WTC11 (cell line): Measurements from ENCODE around the gene SBNO1. TPM values are rescaled to one million over a fixed set of nuclear protein-coding genes. Genes with fewer than 3 reads are reported as not detected.
A peak's percentile ranks its signal among the peaks of the same experiment; 100 is the strongest.

Source experiments
- ATAC-seq: fragments of 200-7000 bp; cut with Tn5 transposase; 2 replicates; pipeline ENCODE4 v1.10.0; 2021; ENCODE audit warnings: mild to moderate bottlenecking, moderate library complexity
- CTCF ChIA-PET: fragments of 300-600 bp; sonication (Branson Sonifier 250); formaldehyde crosslinking; loops from one replicate; lab custom pipeline; 2021; ENCODE audit warnings: antibody characterized with exemption; lab: Charles Lee
- POLR2A ChIA-PET: fragments of 350-600 bp; sonication (Branson Sonifier 250); formaldehyde crosslinking; loops from one replicate; lab custom pipeline; 2021; ENCODE audit warnings: antibody characterized with exemption; lab: Charles Lee
- DNase-seq: peaks from one replicate; pipeline ENCODE4 v3.0.0; 2021; ENCODE audit warnings: low spot score
- H3K27ac Mint-ChIP-seq: 2 replicates; pipeline ENCODE4 v1.8.0; 2021; ENCODE audit warnings: mixed read lengths
- H3K27me3 Mint-ChIP-seq: 2 replicates; pipeline ENCODE4 v1.8.0; 2021; ENCODE audit warnings: low read depth, mild to moderate bottlenecking, moderate library complexity, mixed read lengths
- H3K36me3 Mint-ChIP-seq: 2 replicates; pipeline ENCODE4 v1.8.0; 2021; ENCODE audit warnings: mixed read lengths
- H3K4me1 Mint-ChIP-seq: 2 replicates; pipeline ENCODE4 v1.8.0; 2022; ENCODE audit warnings: mixed read lengths
- H3K4me3 Mint-ChIP-seq: 2 replicates; pipeline ENCODE4 v1.8.0; 2021; ENCODE audit warnings: mild to moderate bottlenecking, moderate library complexity, mixed read lengths
- H3K9me3 Mint-ChIP-seq: 2 replicates; pipeline ENCODE4 v1.8.0; 2021; ENCODE audit warnings: mixed read lengths
- ESRRA ChIP-seq: sonication (generic); formaldehyde crosslinking; IDR thresholded peaks from 2 replicates; pipeline ENCODE4 v1.8.1; 2022; ENCODE audit warnings: mild to moderate bottlenecking, missing genetic modification reagents, borderline replicate concordance
- ETV6 ChIP-seq: sonication (generic); formaldehyde crosslinking; IDR thresholded peaks from 2 replicates; pipeline ENCODE4 v1.8.1; 2022; ENCODE audit warnings: mild to moderate bottlenecking, missing genetic modification reagents
- GABPB1 ChIP-seq: sonication (generic); formaldehyde crosslinking; IDR thresholded peaks from 2 replicates; pipeline ENCODE4 v1.8.1; 2023; ENCODE audit warnings: mild to moderate bottlenecking, missing genetic modification reagents
- GRHL2 ChIP-seq: fragments of 250-450 bp; sonication (Bioruptor Pico); IDR thresholded peaks from 2 replicates; pipeline ENCODE4 v1.8.0; 2022; ENCODE audit warnings: mild to moderate bottlenecking, moderate library complexity; ENCODE audit not compliant: insufficient replicate concordance, severe bottlenecking
- JUN ChIP-seq: sonication (generic); formaldehyde crosslinking; IDR thresholded peaks from 2 replicates; pipeline ENCODE4 v1.8.0; 2023; ENCODE audit warnings: mild to moderate bottlenecking, missing genetic modification reagents
- NR2C2 ChIP-seq: sonication (generic); formaldehyde crosslinking; IDR thresholded peaks from 2 replicates; pipeline ENCODE4 v1.8.0; 2022; ENCODE audit warnings: mild to moderate bottlenecking, missing genetic modification reagents
- RORB ChIP-seq: fragments of 250-450 bp; sonication (Bioruptor Pico); IDR thresholded peaks from 2 replicates; pipeline ENCODE4 v1.9.0; 2021; ENCODE audit warnings: mild to moderate bottlenecking
- TCF7 ChIP-seq: sonication (generic); formaldehyde crosslinking; IDR thresholded peaks from 2 replicates; pipeline ENCODE4 v1.8.0; 2022; ENCODE audit warnings: mild to moderate bottlenecking, low read depth, missing genetic modification reagents, moderate library complexity
- TEAD1 ChIP-seq: sonication (generic); formaldehyde crosslinking; IDR thresholded peaks from 2 replicates; pipeline ENCODE4 v1.8.0; 2022; ENCODE audit warnings: mild to moderate bottlenecking, missing genetic modification reagents
- ZBTB21 ChIP-seq: sonication (generic); formaldehyde crosslinking; IDR thresholded peaks from 2 replicates; pipeline ENCODE4 v1.8.1; 2023; ENCODE audit warnings: mild to moderate bottlenecking, missing genetic modification reagents, borderline replicate concordance
- ZNF317 ChIP-seq: sonication (generic); formaldehyde crosslinking; IDR thresholded peaks from 2 replicates; pipeline ENCODE4 v1.8.1; 2023; ENCODE audit warnings: low read depth, mild to moderate bottlenecking, moderate library complexity, missing genetic modification reagents, borderline replicate concordance
- ZNF416 ChIP-seq: fragments of 250-450 bp; sonication (Bioruptor Pico); IDR thresholded peaks from 2 replicates; pipeline ENCODE4 v1.9.0; 2021; ENCODE audit warnings: mild to moderate bottlenecking, inconsistent platforms
- ZNF671 ChIP-seq: fragments of 250-450 bp; sonication (Bioruptor Pico); IDR thresholded peaks from 2 replicates; pipeline ENCODE4 v1.8.0; 2021; ENCODE audit warnings: mild to moderate bottlenecking
- total RNA-seq: library from RNA; stranded (reverse); gene quantifications from 3 replicates; pipeline ENCODE4 v1.2.3, GENCODE V29; 2021
- TF ChIP-seq, protein P1 (sequence below): sonication (generic); formaldehyde crosslinking; IDR thresholded peaks from 2 replicates; pipeline ENCODE4 v1.8.1; 2022; ENCODE audit warnings: mild to moderate bottlenecking, moderate library complexity, missing genetic modification reagents
- TF ChIP-seq, protein P2 (sequence below): sonication (generic); formaldehyde crosslinking; IDR thresholded peaks from 2 replicates; pipeline ENCODE4 v1.8.1; 2023; ENCODE audit warnings: mild to moderate bottlenecking, missing genetic modification reagents, moderate library complexity
- TF ChIP-seq, protein P3 (sequence below): fragments of 250-450 bp; sonication (Bioruptor Pico); IDR thresholded peaks from 2 replicates; pipeline ENCODE4 v2.1.2; 2022; ENCODE audit warnings: mild to moderate bottlenecking, moderate library complexity
- TF ChIP-seq, protein P4 (sequence below): sonication (generic); formaldehyde crosslinking; IDR thresholded peaks from 2 replicates; pipeline ENCODE4 v1.8.1; 2022; ENCODE audit warnings: low read depth, missing genetic modification reagents, borderline replicate concordance
- TF ChIP-seq, protein P5 (sequence below): sonication (generic); formaldehyde crosslinking; IDR thresholded peaks from 2 replicates; pipeline ENCODE4 v1.8.1; 2022; ENCODE audit warnings: low read depth, mild to moderate bottlenecking, moderate library complexity, missing genetic modification reagents, borderline replicate concordance

The SBNO1 gene
- total RNA-seq, 1 experiment from 2014 or later, result 52.2 TPM

DNA sequence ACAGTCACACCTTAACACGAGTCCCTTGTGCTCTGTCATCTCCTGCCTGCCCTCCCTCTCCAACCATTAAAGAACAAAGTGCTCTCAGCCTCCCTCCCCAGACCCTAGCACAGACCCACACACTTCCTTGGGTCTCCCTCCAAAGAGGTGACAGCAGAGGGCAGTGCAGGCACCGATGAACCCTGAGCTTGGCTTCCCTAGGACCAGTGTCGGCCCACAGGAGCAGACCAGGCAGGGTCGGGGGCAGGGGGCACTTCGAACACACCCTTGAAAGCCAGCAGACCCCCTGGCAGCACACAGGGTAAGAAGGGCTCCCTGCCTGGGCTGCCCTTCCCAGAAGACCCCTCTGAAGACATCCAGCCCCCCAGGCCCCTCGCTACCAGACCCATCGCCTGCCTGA, 100.0 kb downstream of the SBNO1 start:
- Mint-ChIP-seq H3K4me3 (no peak overlapping the region), H3K27ac (peak overlapping the region; percentile 73), H3K4me1 (peaks cover 34% of the 10 kb centered on the region), H3K36me3 (peaks cover 53% of the 10 kb centered on the region), H3K9me3 (no peaks in the 10 kb centered on the region), H3K27me3 (no peaks in the 10 kb centered on the region)
- CTCF ChIA-PET, result interaction anchor here (0.6 to 1.5 kb wide), 16 partner anchors 11 to 354 kb away, joined by 3 to 11 read pairs (median 4); partner anchors contain the start of genes KMT5A, MPHOSPH9 and MTRFR
- ATAC-seq, result peak; percentile 71
- TF ChIP-seq ESRRA (CRISPR knock-in tag) (no peak), TEAD1 (CRISPR knock-in tag) (no peak), RORB (no peak), ETV6 (CRISPR knock-in tag) (no peak), TCF7 (CRISPR knock-in tag) (no peak), ZNF416 (CRISPR knock-in tag) (no peak), ZNF317 (no peak), JUN (no peak), GRHL2 (CRISPR knock-in tag) (no peak), ZBTB21 (no peak), GABPB1 (no peak), ZNF671 (CRISPR knock-in tag) (no peak), NR2C2 (no peak)
- TF ChIP-seq, protein P1, sequence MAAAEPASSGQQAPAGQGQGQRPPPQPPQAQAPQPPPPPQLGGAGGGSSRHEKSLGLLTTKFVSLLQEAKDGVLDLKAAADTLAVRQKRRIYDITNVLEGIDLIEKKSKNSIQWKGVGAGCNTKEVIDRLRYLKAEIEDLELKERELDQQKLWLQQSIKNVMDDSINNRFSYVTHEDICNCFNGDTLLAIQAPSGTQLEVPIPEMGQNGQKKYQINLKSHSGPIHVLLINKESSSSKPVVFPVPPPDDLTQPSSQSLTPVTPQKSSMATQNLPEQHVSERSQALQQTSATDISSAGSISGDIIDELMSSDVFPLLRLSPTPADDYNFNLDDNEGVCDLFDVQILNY (CRISPR knock-in tag), result no peak
- TF ChIP-seq, protein P2, sequence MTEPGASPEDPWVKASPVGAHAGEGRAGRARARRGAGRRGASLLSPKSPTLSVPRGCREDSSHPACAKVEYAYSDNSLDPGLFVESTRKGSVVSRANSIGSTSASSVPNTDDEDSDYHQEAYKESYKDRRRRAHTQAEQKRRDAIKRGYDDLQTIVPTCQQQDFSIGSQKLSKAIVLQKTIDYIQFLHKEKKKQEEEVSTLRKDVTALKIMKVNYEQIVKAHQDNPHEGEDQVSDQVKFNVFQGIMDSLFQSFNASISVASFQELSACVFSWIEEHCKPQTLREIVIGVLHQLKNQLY (CRISPR knock-in tag), result no peak
- TF ChIP-seq, protein P3, sequence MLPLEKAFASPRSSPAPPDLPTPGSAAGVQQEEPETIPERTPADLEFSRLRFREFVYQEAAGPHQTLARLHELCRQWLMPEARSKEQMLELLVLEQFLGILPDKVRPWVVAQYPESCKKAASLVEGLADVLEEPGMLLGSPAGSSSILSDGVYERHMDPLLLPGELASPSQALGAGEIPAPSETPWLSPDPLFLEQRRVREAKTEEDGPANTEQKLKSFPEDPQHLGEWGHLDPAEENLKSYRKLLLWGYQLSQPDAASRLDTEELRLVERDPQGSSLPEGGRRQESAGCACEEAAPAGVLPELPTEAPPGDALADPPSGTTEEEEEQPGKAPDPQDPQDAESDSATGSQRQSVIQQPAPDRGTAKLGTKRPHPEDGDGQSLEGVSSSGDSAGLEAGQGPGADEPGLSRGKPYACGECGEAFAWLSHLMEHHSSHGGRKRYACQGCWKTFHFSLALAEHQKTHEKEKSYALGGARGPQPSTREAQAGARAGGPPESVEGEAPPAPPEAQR, result no peak
- TF ChIP-seq, protein P4, sequence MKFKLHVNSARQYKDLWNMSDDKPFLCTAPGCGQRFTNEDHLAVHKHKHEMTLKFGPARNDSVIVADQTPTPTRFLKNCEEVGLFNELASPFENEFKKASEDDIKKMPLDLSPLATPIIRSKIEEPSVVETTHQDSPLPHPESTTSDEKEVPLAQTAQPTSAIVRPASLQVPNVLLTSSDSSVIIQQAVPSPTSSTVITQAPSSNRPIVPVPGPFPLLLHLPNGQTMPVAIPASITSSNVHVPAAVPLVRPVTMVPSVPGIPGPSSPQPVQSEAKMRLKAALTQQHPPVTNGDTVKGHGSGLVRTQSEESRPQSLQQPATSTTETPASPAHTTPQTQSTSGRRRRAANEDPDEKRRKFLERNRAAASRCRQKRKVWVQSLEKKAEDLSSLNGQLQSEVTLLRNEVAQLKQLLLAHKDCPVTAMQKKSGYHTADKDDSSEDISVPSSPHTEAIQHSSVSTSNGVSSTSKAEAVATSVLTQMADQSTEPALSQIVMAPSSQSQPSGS (CRISPR knock-in tag), result no peak
- POLR2A ChIA-PET, result no interaction called here
- DNase-seq, result peak; percentile 62

DNA sequence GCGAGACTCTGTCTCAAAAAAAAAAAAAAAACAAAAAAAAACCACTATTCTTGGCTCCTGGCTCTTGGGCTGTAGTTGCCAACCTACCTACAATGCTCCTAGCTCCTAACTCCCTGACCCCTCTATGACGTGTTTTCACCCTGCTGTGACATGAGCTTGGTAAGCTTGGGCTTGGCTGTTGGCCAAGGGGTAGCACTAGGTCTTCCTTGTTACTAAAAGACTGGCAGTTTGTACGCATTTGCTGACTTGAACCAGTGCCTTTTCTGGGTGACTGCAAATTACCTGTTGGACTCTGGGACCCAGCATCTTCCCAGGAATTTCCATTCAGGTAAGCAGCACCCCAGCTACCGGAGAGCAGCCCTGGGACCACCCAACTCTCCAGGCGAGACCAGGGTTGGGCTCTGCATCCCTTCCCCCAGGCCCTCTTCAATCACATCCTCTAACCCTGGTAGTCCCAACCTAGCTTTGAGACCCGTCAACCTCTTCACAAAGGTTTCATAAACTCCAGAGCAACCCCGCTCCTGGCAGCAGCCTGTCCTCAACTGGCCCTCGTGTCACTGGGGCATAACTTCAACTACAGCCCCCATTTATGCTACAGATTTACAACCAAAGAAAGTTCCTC, 101.3 kb downstream of the SBNO1 start:
- DNase-seq, result no peak
- Mint-ChIP-seq H3K27ac (no peak overlapping the region), H3K4me3 (no peak overlapping the region), H3K36me3 (peaks cover 63% of the 10 kb centered on the region), H3K4me1 (peaks cover 25% of the 10 kb centered on the region), H3K27me3 (no peaks in the 10 kb centered on the region), H3K9me3 (no peaks in the 10 kb centered on the region)
- TF ChIP-seq, protein P5, sequence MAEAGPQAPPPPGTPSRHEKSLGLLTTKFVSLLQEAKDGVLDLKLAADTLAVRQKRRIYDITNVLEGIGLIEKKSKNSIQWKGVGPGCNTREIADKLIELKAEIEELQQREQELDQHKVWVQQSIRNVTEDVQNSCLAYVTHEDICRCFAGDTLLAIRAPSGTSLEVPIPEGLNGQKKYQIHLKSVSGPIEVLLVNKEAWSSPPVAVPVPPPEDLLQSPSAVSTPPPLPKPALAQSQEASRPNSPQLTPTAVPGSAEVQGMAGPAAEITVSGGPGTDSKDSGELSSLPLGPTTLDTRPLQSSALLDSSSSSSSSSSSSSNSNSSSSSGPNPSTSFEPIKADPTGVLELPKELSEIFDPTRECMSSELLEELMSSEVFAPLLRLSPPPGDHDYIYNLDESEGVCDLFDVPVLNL (CRISPR knock-in tag), result no peak
- POLR2A ChIA-PET, result no interaction called here
- ATAC-seq, result no peak
- CTCF ChIA-PET, result interaction anchor here (0.6 kb wide), 1 partner anchor 1060 kb away, joined by 3 read pairs; the partner anchor contains the start of gene B3GNT4
